Activated T-cell treated with anti-CD3 and anti-CD28 coated beads, Interleukin-2, amount 50 U/mL, for 72 hours (primary cell): ENCODE results near the gene RILPL2. TPM values are rescaled to one million over a fixed set of nuclear protein-coding genes. Genes with fewer than 3 reads are reported as not detected.
"Not testable (repeated sequence)": the region's sequence is repeated elsewhere in the genome, so short reads cannot be mapped to it uniquely, and the experiment has no call there.

Source experiments
- ATAC-seq, 2 donors: fragments of 150-1000 bp; cut with Tn5 transposase; replicated peaks in 1 of 2; 2 replicates each; pipeline ENCODE4 v1.10.0; 2021; ENCODE audit warnings: moderate library complexity in 2 of 2, mild to moderate bottlenecking in 1 of 2
- DNase-seq, 2 donors: peaks; one replicate each; pipeline ENCODE4 v3.0.0; 2021 to 2022; ENCODE audit warnings: mixed read lengths in 1 of 2
- H3K27ac Mint-ChIP-seq: one replicate; pipeline ENCODE4 v1.8.0; 2022; ENCODE audit warnings: mild to moderate bottlenecking, moderate library complexity, mixed read lengths
- H3K27me3 Mint-ChIP-seq: one replicate; pipeline ENCODE4 v1.8.0; 2022; ENCODE audit warnings: low read depth, mixed read lengths
- H3K36me3 Mint-ChIP-seq, 2 donors: one replicate each; pipeline ENCODE4 v1.8.0; 2022; ENCODE audit warnings: mixed read lengths in 2 of 2, mild to moderate bottlenecking in 1 of 2; ENCODE audit not compliant: insufficient read depth in 2 of 2
- H3K4me1 Mint-ChIP-seq: one replicate; pipeline ENCODE4 v1.8.0; 2022; ENCODE audit warnings: low read depth, mixed read lengths
- H3K4me3 Mint-ChIP-seq, 2 donors: one replicate each; pipeline ENCODE4 v1.8.0; 2022; ENCODE audit warnings: mild to moderate bottlenecking in 2 of 2, mixed read lengths in 2 of 2, moderate library complexity in 2 of 2
- H3K9me3 Mint-ChIP-seq, 2 donors: one replicate each; pipeline ENCODE4 v1.8.0; 2022; ENCODE audit warnings: mixed read lengths in 2 of 2
- total RNA-seq, 2 donors: library from RNA; stranded (reverse); gene quantifications; one replicate each; pipeline ENCODE4 v1.2.3, GENCODE V29; 2022

Gene RILPL2
- total RNA-seq, 2 donors from 2014 or later = 13.6 to 13.9 TPM

DNA sequence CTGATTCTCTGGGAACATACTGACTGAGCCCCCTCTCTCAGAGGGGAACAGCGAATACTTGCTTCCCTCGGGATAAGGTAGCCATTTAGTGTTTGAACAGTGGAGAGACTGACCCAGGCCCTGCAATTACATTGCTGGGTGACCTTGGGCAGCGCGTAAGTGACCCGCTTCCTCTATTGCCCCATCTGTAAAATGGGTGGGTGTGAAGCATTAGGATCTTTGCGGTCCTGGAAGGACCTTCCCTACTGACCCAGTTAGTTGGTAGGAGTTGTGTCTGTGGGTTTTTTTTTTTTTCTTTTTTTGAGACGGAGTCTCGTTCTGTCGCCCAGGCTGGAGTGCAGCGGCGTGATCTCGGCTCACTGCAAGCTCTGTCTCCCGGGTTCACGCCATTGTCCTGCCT is 53.8 kb downstream of the RILPL2 start:
- H3K27ac Mint-ChIP-seq = peak overlapping the region; percentile 51
- H3K4me1 Mint-ChIP-seq = peaks cover 16% of the 10 kb centered on the region
- H3K27me3 Mint-ChIP-seq = no peaks in the 10 kb centered on the region
- H3K9me3 Mint-ChIP-seq = no peaks in the 10 kb centered on the region
- peak overlapping the region; percentile 72 to 98 for H3K4me3 Mint-ChIP-seq
- no peak for ATAC-seq
- DNase-seq = no peak
- H3K36me3 Mint-ChIP-seq = peaks cover 2% of the 10 kb centered on the region in 2 donors

DNA sequence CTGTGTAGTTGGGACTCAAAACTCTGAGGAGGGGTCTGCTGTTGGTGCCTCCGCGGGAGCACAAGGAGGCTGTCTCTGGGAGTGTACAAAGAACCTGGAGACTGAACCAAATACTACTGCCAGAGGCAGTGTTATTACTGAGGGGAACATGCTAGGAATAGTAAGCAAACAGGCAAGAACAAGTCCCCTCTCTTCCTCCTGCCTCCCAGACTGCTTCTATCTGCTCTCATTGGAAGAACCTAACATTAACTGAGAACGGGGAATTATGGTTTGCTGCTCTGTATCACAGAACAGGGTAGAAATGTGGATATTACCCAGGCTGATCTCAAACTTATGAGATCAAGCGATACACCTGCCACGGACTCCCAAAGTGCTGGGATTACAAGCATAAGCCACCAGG is 57.1 kb downstream of the RILPL2 start:
- no peak overlapping the region for H3K4me3 Mint-ChIP-seq
- ATAC-seq = no peak
- H3K4me1 Mint-ChIP-seq = peaks cover 5% of the 10 kb centered on the region
- peaks cover 2% of the 10 kb centered on the region in 2 donors for H3K36me3 Mint-ChIP-seq
- no peak for DNase-seq
- no peaks in the 10 kb centered on the region for H3K27me3 Mint-ChIP-seq
- H3K9me3 Mint-ChIP-seq = no peaks in the 10 kb centered on the region
- no peak overlapping the region for H3K27ac Mint-ChIP-seq

DNA sequence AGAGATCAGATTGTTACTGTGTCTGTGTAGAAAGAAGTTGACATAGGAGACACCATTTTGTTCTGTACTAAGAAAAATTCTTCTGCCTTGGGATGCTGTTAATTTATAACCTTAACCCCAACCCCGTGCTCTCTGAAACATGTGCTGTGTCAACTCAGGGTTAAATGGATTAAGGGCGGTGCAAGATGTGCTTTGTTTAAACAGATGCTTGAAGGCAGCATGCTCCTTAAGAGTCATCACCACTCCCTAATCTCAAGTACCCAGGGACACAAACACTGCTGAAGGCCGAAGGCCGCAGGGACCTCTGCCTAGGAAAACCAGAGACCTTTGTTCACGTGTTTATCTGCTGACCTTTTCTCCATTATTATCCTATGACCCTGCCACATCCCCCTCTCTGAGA is 64.1 kb downstream of the RILPL2 start:
- H3K27ac Mint-ChIP-seq, H3K27me3 Mint-ChIP-seq, H3K9me3 Mint-ChIP-seq, H3K4me3 Mint-ChIP-seq, DNase-seq, H3K36me3 Mint-ChIP-seq, H3K4me1 Mint-ChIP-seq, ATAC-seq: not testable (repeated sequence)

DNA sequence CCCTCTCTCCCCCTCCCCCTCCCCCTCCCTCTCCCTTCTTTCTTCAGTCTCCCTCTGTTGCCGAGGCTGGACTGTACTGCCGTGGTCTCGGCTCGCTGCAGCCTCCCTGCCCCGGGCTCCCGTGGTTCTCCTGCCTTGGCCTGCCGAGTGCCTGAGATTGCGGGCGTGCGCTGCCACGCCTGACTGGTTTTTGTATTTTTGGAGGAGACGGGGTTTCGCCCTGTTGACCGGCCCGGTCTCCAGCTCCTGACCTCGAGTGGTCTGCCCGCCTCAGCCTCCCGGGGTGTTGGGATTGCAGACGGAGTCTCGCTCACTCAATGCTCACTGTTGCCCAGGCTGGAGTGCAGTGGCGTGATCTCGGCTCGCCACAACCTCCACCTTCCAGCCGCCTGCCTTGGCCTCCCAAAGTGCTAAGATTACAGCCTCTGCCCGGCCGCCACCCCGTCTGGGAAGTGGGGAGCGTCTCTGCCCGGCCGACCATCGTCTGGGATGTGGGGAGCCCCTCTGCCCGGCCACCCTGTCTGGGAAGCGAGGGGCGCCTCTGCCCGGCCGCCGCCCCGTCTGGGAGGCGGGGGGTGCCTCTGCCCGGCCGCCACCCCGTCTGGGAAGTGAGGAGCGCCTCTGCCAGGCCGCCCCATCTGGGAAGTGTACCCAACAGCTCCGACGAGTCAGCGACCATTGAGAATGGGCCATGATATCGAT is 64.7 kb downstream of the RILPL2 start:
- DNase-seq, H3K4me1 Mint-ChIP-seq, H3K4me3 Mint-ChIP-seq, H3K27me3 Mint-ChIP-seq, H3K36me3 Mint-ChIP-seq, H3K9me3 Mint-ChIP-seq, ATAC-seq, H3K27ac Mint-ChIP-seq: not testable (repeated sequence)

DNA sequence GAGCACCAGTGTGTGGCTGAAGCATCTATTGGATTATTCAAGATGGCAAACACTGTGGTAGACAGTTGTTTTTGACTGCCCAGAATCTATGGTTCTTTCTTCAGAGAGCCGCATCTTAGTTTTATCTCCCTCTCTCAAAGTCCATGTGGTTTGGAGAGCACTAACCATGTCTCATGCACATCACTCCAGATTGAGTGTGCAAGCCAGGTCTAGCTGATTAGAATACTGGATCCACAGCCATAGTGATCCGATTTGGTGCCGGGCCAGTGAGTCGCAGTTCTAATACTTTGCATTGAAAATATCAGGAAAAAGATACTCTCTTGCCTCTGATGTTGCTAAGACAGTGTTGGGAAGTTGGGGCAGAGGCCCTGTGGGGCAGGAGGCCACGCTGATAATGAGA is 67.3 kb downstream of the RILPL2 start:
- H3K27ac Mint-ChIP-seq = no peak overlapping the region
- ATAC-seq (no peak), DNase-seq (no peak)
- H3K27me3 Mint-ChIP-seq = no peaks in the 10 kb centered on the region
- H3K9me3 Mint-ChIP-seq = no peaks in the 10 kb centered on the region
- H3K36me3 Mint-ChIP-seq = no peaks in the 10 kb centered on the region
- H3K4me3 Mint-ChIP-seq = no peak overlapping the region
- H3K4me1 Mint-ChIP-seq = peaks cover 18% of the 10 kb centered on the region

DNA sequence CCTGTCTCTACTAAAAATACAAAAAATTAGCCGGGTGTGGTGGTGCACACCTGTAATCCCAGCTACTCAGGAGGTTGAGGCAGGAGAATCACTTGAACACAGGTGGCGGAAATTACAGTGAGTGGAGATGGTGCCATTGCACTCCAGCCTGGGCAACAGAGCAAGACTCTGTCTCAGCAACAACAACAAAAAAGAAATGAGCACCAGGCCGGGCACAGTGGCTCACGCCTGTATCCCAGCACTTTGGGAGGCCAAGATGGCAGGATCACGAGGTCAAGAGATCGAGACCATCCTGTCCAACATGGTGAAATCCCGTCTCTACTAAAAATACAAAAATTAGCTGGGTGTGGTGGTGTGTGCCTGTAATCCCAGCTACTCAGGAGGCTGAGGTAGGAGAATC is 68.1 kb downstream of the RILPL2 start:
- not testable (repeated sequence) for H3K36me3 Mint-ChIP-seq, ATAC-seq, H3K27ac Mint-ChIP-seq, H3K9me3 Mint-ChIP-seq, H3K27me3 Mint-ChIP-seq, H3K4me3 Mint-ChIP-seq, DNase-seq
- H3K4me1 Mint-ChIP-seq = peaks cover 21% of the 10 kb centered on the region

DNA sequence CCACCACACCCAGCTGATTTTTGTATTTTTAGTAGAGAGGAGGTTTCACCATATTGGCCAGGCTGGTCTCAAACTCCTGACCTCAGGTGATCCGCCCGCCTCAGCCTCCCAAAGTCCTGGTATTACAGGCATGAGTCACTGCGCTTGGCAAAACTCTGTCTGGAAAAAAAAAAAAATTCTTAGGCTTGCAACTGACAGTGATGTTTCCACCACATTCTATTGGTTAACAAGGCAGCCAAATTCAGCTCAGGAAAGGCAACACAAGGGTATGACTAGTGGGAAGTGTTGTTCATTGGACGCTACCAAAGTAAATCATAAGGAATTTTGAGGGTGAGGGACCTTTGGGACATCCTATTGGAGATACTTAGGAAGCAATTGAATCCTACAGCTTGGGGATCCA is 69.0 kb downstream of the RILPL2 start:
- H3K27ac Mint-ChIP-seq = no peak overlapping the region
- no peak for DNase-seq
- H3K4me3 Mint-ChIP-seq = no peak overlapping the region
- H3K27me3 Mint-ChIP-seq = no peaks in the 10 kb centered on the region
- H3K9me3 Mint-ChIP-seq = no peaks in the 10 kb centered on the region
- peaks cover 0 to 5% of the 10 kb centered on the region in 2 donors for H3K36me3 Mint-ChIP-seq
- H3K4me1 Mint-ChIP-seq = peaks cover 30% of the 10 kb centered on the region
- ATAC-seq = no peak

Other genes with a start within 250 kb of the RILPL2 start
- gene MPHOSPH9, start 203.5 kb downstream of the RILPL2 start, total RNA-seq = 100 to 1,000 TPM; 104 to 121 TPM
- gene MTRFR, start 203.2 kb downstream of the RILPL2 start, total RNA-seq = 10 to 100 TPM; 34.0 to 36.6 TPM
- 10 to 100 TPM; 37.8 to 40.0 TPM for gene CDK2AP1, start 164.8 kb downstream of the RILPL2 start, total RNA-seq
- 10 to 100 TPM; 38.5 to 41.6 TPM for gene SBNO1, start 71.8 kb downstream of the RILPL2 start, total RNA-seq
- 10 to 100 TPM; 67.4 to 83.7 TPM for gene KMT5A, start 52.6 kb downstream of the RILPL2 start, total RNA-seq
- 10 to 100 TPM; 38.2 to 42.3 TPM for gene SNRNP35, start 21.5 kb upstream of the RILPL2 start, total RNA-seq
- 1 to 10 TPM; 5.4 TPM for gene RILPL1, start 97.0 kb upstream of the RILPL2 start, total RNA-seq
- 100 to 1,000 TPM; 177 to 192 TPM for gene TMED2, start 147.9 kb upstream of the RILPL2 start, total RNA-seq
- 10 to 100 TPM; 25.6 to 36.2 TPM for gene DDX55, start 165.4 kb upstream of the RILPL2 start, total RNA-seq
- 10 to 100 TPM; 58.1 to 76.7 TPM for gene EIF2B1, start 197.0 kb upstream of the RILPL2 start, total RNA-seq
- gene GTF2H3, start 197.1 kb upstream of the RILPL2 start, total RNA-seq = 10 to 100 TPM; 56.0 to 66.7 TPM
- 1 to 10 TPM; 5.9 to 8.0 TPM for gene TCTN2, start 234.4 kb upstream of the RILPL2 start, total RNA-seq